ENCODE results near the gene RAB20.
"Not testable (repeated sequence)": the region's sequence is repeated elsewhere in the genome, so short reads cannot be mapped to it uniquely, and the experiment has no call there.

Gene RAB20

DNA sequence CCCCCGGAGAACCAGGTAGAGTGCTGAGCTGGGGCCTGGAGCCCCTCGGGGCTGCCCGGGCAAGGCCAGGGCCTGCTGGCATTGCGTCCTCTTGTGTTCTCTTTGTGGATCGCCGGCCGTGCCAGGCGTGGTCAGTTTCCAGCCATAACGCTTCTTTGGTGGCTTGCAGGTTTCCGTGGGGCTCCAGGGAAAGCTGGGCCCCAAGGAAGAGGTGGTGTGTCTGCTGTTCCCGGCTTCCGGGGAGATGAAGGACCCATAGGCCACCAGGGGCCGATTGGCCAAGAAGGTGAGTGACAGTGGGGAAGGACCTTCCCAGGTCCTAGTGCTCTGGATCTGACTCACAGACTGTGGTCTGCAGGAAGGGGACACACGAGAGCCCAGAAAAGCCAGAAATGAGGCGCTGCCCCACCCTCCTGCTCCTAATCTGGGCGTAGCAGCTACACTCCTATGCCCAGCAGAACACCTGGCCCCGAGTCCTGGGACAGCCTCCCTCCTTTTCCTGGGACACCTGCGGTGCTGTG lies 57.5 kb downstream of the RAB20 start:
- DNase-seq (ENCODE audit: low spot score in 2 of 2) (no peak), ATAC-seq (replicated peaks; ENCODE audit: extremely low read depth, poor library complexity, severe bottlenecking) (no peak)
- H3K36me3 Mint-ChIP-seq (ENCODE audit: insufficient read depth): peaks cover 1% of the 10 kb centered on the region
- peaks cover 27% of the 10 kb centered on the region for H3K27me3 Mint-ChIP-seq
- no peaks in the 10 kb centered on the region for H3K9me3 Mint-ChIP-seq
- no peak overlapping the region for H3K4me3 Mint-ChIP-seq
- H3K4me1 Mint-ChIP-seq: no peaks in the 10 kb centered on the region
- no peak overlapping the region for H3K27ac Mint-ChIP-seq (ENCODE audit: low read depth)

DNA sequence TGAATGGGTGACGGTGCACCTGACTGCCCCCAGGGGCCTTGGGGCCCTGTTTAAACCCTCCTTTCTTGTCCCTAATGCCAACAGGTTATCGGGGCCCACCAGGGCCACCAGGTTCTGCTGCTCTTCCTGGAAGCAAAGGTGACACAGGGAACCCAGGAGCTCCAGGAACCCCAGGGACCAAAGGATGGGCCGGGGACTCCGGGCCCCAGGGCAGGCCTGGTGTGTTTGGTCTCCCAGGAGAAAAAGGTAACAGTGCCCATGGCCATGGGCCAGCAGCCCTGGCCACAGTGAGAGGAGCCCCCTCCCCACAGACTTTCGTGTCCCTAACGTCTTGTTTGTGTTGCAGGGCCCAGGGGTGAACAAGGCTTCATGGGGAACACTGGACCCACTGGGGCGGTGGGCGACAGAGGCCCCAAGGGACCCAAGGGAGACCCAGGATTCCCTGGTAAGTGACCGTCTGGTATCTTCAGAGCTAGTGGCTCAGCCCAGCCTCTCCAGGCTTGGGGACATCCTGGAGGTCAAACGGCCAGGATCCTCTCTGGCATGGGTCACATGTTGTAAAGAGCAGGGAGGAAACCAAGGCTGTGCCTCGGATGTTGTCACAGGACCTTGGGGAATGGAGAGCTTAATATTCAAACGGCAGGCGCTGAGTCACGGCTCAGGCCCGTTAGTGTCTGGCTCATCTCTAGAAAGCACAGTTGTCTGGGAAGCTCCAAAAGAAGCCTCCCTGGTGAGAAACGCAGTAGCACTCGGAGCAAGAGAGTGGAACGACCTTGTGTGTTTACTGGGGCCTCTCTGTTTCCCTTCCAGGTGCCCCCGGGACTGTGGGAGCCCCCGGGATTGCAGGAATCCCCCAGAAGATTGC lies 58.3 kb downstream of the RAB20 start:
- DNase-seq (ENCODE audit: low spot score in 2 of 2): no peak
- Mint-ChIP-seq H3K27ac (ENCODE audit: low read depth) (no peak overlapping the region), H3K4me3 (no peak overlapping the region), H3K9me3 (no peaks in the 10 kb centered on the region), H3K27me3 (peaks cover 27% of the 10 kb centered on the region), H3K36me3 (ENCODE audit: insufficient read depth) (peaks cover 1% of the 10 kb centered on the region), H3K4me1 (no peaks in the 10 kb centered on the region)
- ATAC-seq (replicated peaks; ENCODE audit: extremely low read depth, poor library complexity, severe bottlenecking): no peak

DNA sequence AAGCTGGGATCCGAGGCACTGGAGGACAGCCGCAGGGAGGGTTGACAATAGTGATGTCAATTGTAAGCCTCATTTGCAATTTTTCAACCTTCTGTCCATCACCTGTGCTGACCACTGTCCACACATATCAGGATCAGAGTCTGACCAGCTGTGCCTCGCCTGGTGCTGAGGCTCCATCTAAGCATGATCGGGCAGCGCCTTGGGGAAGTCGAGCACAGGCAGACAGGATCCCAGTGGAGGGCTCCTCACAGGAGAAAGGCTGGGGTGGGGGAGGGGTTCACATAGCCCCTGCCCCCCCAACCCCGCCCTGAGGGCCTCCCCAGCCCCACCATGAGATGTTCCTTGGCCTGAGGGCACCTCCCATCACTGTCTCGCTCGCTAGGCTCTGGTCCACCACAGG lies 60.3 kb downstream of the RAB20 start:
- no peak overlapping the region for H3K27ac Mint-ChIP-seq (ENCODE audit: low read depth)
- H3K9me3 Mint-ChIP-seq: no peaks in the 10 kb centered on the region

DNA sequence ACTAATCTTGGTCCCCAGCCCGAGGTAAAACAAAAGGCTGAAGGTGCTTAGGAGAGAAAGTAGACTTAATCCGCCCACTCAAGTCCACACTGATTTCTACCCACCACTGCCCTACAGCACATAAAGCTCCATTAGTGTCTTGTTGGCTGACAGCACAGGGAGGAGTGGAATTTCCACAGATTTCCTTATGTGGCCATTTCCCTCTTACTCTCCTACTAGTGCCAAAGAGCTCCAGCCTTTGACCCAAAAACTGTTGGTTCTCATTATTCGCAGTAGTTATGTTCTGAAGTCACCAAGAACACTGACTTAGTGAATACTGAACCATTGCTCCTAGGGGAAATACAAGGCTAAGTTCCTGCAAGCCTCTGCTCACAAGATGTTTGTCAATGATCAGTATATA lies 61.2 kb downstream of the RAB20 start:
- Mint-ChIP-seq H3K4me1 (no peaks in the 10 kb centered on the region), H3K9me3 (no peaks in the 10 kb centered on the region), H3K4me3 (no peak overlapping the region), H3K27me3 (no peaks in the 10 kb centered on the region), H3K27ac (ENCODE audit: low read depth) (no peak overlapping the region), H3K36me3 (ENCODE audit: insufficient read depth) (peaks cover 1% of the 10 kb centered on the region)
- DNase-seq (ENCODE audit: low spot score in 2 of 2) (no peak), ATAC-seq (replicated peaks; ENCODE audit: extremely low read depth, poor library complexity, severe bottlenecking) (no peak)

More for the DNA sequence above, 60.3 kb downstream of the RAB20 start:
- DNase-seq (ENCODE audit: low spot score in 2 of 2): no peak
- no peaks in the 10 kb centered on the region for H3K4me1 Mint-ChIP-seq
- H3K27me3 Mint-ChIP-seq: peaks cover 8% of the 10 kb centered on the region
- no peak overlapping the region for H3K4me3 Mint-ChIP-seq
- no peak for ATAC-seq (replicated peaks; ENCODE audit: extremely low read depth, poor library complexity, severe bottlenecking)
- peaks cover 1% of the 10 kb centered on the region for H3K36me3 Mint-ChIP-seq (ENCODE audit: insufficient read depth)

DNA sequence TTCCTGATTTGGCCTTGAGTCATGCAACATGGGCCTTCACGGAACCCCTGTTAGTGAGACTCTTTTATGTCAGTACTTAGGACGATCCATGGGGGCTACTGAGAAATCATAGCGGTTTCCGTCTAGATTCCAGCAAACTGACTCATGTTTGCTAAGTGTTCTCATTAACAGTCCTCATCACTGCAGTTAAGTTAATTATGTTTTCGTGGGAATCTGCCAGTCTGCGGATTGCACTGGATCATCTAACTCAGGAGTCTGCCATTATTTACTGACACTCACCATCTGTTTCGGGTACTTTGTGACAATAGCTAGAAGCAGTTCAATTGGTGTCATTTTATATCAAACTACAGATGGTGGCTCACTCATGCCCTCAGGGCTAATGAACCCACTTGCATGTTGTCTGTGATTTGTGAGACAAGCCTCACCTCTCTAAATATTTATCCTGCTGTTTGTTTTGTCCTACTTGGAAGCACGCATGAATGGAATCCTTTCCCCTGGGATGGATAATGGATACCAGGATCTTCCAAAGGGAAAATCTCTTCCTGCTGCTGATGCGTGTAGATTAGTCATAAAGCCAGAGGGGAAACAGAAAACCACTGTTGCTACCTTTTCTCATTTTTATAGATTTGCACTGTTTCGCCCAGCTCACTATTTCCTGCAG lies 61.8 kb downstream of the RAB20 start:
- ATAC-seq (replicated peaks; ENCODE audit: extremely low read depth, poor library complexity, severe bottlenecking) (no peak), DNase-seq (ENCODE audit: low spot score in 2 of 2) (no peak)
- H3K27me3 Mint-ChIP-seq: no peaks in the 10 kb centered on the region
- no peak overlapping the region for H3K27ac Mint-ChIP-seq (ENCODE audit: low read depth)
- H3K36me3 Mint-ChIP-seq (ENCODE audit: insufficient read depth): peaks cover 1% of the 10 kb centered on the region
- H3K4me3 Mint-ChIP-seq: no peak overlapping the region
- H3K9me3 Mint-ChIP-seq: no peaks in the 10 kb centered on the region
- H3K4me1 Mint-ChIP-seq: no peaks in the 10 kb centered on the region

DNA sequence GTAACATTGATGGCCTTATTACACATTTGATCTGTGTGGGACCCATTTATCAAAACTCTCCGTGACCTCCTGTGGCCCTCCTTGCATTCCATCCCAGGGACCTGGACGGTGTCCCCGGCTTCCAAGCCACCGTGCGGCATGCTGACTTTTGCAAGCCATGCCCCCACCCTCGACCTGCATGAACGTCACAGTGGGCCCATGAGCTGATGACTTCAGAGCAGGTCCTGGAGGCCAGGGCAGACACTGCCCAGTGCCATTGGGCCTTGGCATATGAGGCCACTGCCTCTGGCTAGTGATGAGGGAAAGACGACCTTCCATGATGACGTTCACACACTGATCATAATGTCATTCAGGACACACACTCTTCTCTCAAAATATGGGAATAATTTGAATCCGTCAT lies 62.8 kb downstream of the RAB20 start:
- H3K4me3 Mint-ChIP-seq: no peak overlapping the region
- no peaks in the 10 kb centered on the region for H3K4me1 Mint-ChIP-seq
- H3K27me3 Mint-ChIP-seq: no peaks in the 10 kb centered on the region

DNA sequence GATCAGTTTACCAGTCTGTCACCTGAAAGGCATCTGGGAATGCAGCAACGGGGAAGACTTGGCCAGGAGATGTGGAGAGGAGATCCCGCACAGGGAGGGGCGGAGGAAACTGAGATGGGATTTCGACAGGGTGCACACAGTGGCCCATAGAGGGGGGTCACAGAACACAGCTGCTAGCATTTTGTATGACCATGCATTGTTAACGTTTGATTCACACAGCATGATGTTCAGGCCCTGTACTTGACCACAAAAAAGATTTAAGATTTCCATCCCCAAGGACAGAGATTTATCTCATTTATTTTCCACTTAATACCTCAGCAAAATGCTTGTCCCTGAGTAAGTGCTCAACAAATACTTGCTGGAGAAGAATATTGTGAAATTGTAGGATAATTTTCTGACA lies 63.2 kb downstream of the RAB20 start:
- Mint-ChIP-seq H3K36me3 (ENCODE audit: insufficient read depth) (no peaks in the 10 kb centered on the region), H3K27me3 (no peaks in the 10 kb centered on the region), H3K27ac (ENCODE audit: low read depth) (no peak overlapping the region), H3K9me3 (no peaks in the 10 kb centered on the region), H3K4me3 (no peak overlapping the region), H3K4me1 (no peaks in the 10 kb centered on the region)
- no peak for ATAC-seq (replicated peaks; ENCODE audit: extremely low read depth, poor library complexity, severe bottlenecking)
- DNase-seq (ENCODE audit: low spot score in 2 of 2): no peak

More for the DNA sequence above, 62.8 kb downstream of the RAB20 start:
- Mint-ChIP-seq H3K9me3 (no peaks in the 10 kb centered on the region), H3K27ac (ENCODE audit: low read depth) (no peak overlapping the region), H3K36me3 (ENCODE audit: insufficient read depth) (no peaks in the 10 kb centered on the region)
- DNase-seq (ENCODE audit: low spot score in 2 of 2): no peak
- no peak for ATAC-seq (replicated peaks; ENCODE audit: extremely low read depth, poor library complexity, severe bottlenecking)

DNA sequence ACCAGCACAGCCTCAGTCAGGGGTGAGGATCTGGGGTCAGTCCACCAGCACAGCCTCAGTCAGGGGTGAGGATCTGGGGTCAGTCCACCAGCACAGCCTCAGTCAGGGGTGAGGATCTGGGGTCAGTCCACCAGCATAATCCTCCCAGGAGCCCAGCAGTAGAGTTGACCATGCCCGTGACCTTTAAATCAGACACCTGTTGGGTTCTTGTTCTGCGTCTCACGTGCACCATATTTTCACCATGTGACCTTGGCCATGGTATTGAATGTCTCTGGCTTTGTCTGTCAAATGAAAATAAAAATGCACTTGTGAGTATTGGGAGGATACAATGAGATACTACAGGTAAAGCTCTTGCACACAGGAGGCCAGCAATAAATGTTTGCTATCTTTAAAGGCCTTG lies 63.6 kb downstream of the RAB20 start:
- not testable (repeated sequence) for ATAC-seq (replicated peaks; ENCODE audit: extremely low read depth, poor library complexity, severe bottlenecking); H3K4me3 Mint-ChIP-seq; H3K4me1 Mint-ChIP-seq; H3K27me3 Mint-ChIP-seq; H3K36me3 Mint-ChIP-seq (ENCODE audit: insufficient read depth); H3K27ac Mint-ChIP-seq (ENCODE audit: low read depth); H3K9me3 Mint-ChIP-seq; DNase-seq (ENCODE audit: low spot score in 2 of 2)

DNA sequence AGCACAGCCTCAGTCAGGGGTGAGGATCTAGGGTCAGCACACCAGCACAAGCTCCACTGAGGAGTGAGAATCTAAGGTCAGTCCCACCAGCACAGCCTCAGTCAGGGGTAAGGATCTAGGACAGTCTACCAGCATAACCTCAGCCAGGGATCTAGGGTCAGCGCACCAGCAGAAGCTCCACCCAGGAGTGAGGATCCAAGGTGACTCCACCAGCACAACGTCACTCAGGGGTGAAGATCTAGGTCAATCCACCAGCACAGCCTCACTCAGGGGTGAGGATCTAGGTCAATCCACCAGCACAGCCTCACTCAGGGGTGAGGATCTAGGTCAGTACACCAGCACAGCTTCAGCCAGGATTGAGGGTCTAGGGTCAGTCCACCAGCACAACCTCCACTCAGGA lies 64.5 kb downstream of the RAB20 start:
- Mint-ChIP-seq H3K27me3 (no peaks in the 10 kb centered on the region), H3K4me1 (no peaks in the 10 kb centered on the region), H3K27ac (ENCODE audit: low read depth) (no peak overlapping the region), H3K4me3 (no peak overlapping the region), H3K9me3 (no peaks in the 10 kb centered on the region), H3K36me3 (ENCODE audit: insufficient read depth) (no peaks in the 10 kb centered on the region)
- ATAC-seq (replicated peaks; ENCODE audit: extremely low read depth, poor library complexity, severe bottlenecking) (no peak), DNase-seq (ENCODE audit: low spot score in 2 of 2) (no peak)

DNA sequence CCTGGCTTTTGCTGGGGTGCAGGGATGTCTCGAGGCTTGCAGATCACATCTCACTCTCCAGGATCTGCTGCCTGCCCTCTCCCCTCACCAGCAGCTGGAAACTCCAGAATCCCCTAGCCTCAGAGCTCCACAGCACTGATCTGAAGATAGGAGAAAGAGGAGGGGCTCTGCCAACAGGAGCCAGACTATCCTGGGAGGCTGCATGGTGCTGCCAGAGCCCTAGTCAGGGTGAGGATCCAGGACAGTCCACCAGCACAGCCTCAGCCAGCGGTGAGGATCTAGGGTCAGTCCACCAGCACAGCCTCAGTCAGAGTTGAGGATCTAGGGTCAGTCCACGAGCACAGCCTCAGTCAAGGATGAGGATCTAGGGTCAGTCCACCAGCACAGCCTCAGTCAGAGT lies 65.2 kb downstream of the RAB20 start:
- Mint-ChIP-seq H3K4me1 (no peaks in the 10 kb centered on the region), H3K4me3 (no peak overlapping the region), H3K27me3 (no peaks in the 10 kb centered on the region), H3K36me3 (ENCODE audit: insufficient read depth) (no peaks in the 10 kb centered on the region), H3K9me3 (no peaks in the 10 kb centered on the region), H3K27ac (ENCODE audit: low read depth) (no peak overlapping the region)
- no peak for ATAC-seq (replicated peaks; ENCODE audit: extremely low read depth, poor library complexity, severe bottlenecking)
- DNase-seq (ENCODE audit: low spot score in 2 of 2): no peak

DNA sequence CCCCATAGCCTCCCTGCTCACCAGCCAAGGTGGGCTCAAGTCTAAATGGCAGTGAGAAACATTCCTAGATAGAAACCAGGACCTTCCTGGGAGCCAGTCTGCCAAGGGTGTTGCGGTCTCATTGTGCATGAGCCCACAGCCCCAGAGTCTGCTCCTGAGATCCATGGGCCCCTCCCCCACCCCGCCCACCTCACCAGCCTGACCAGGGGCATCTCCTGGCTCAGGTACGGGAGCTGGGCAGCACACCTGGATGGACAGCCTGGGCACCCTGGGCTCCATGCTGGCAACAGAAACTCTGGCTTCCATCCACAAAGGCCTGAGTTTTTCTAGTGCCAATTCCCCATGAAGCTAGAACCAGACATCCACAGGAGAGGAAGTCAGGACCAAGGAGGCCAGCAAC lies 65.6 kb downstream of the RAB20 start:
- H3K36me3 Mint-ChIP-seq (ENCODE audit: insufficient read depth): no peaks in the 10 kb centered on the region
- H3K4me1 Mint-ChIP-seq: no peaks in the 10 kb centered on the region
- DNase-seq (ENCODE audit: low spot score in 2 of 2): no peak
- H3K27me3 Mint-ChIP-seq: no peaks in the 10 kb centered on the region
- no peak overlapping the region for H3K27ac Mint-ChIP-seq (ENCODE audit: low read depth)
- H3K9me3 Mint-ChIP-seq: no peaks in the 10 kb centered on the region
- ATAC-seq (replicated peaks; ENCODE audit: extremely low read depth, poor library complexity, severe bottlenecking): no peak
- no peak overlapping the region for H3K4me3 Mint-ChIP-seq

DNA sequence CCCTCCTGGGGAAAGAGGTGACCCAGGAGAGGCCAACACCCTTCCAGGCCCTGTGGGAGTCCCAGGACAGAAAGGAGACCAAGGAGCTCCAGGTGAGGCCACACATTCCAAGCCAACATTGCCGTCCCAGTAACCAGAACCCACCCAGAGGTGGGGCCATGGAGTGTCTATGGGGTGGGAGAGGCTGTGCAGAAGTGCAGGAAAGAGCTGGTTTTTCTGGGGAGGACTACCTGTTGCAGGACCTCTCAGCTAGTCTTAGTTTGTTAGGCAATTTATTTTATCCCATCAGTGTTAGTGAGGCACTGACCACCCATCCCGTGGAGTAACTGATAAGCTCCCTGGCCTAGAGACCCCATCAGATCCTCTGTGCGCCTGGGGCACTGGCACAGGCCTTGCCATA lies 66.1 kb downstream of the RAB20 start:
- ATAC-seq (replicated peaks; ENCODE audit: extremely low read depth, poor library complexity, severe bottlenecking) (no peak), DNase-seq (ENCODE audit: low spot score in 2 of 2) (no peak)
- Mint-ChIP-seq H3K9me3 (no peaks in the 10 kb centered on the region), H3K4me1 (no peaks in the 10 kb centered on the region), H3K27me3 (no peaks in the 10 kb centered on the region), H3K36me3 (ENCODE audit: insufficient read depth) (no peaks in the 10 kb centered on the region), H3K27ac (ENCODE audit: low read depth) (no peak overlapping the region), H3K4me3 (no peak overlapping the region)

DNA sequence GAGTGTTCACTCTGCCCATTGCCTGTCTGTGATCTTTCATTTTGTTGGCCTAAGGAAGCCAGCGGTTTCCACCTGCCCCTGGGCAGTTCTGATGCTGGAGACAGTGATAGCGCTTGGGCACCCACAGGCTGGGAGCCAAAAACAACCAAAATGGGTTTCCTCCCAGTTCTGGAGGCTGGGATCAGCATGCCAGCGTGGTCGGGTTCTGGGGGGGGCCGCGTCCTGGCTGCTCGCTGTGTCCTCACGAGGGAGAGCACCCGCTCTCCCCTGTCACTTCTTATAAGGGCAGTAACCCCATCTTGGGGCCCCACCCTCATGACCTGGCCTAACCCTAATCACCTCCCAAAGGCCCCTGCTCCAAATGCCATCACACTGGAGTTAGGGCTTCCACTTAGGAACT lies 67.9 kb downstream of the RAB20 start:
- no peak for ATAC-seq (replicated peaks; ENCODE audit: extremely low read depth, poor library complexity, severe bottlenecking)
- no peaks in the 10 kb centered on the region for H3K4me1 Mint-ChIP-seq
- no peaks in the 10 kb centered on the region for H3K9me3 Mint-ChIP-seq
- no peak overlapping the region for H3K4me3 Mint-ChIP-seq
- H3K27ac Mint-ChIP-seq (ENCODE audit: low read depth): no peak overlapping the region
- H3K27me3 Mint-ChIP-seq: no peaks in the 10 kb centered on the region
- no peak for DNase-seq (ENCODE audit: low spot score in 2 of 2)
- no peaks in the 10 kb centered on the region for H3K36me3 Mint-ChIP-seq (ENCODE audit: insufficient read depth)
